ENCODE measurements around the gene CLK3.

Gene CLK3

DNA sequence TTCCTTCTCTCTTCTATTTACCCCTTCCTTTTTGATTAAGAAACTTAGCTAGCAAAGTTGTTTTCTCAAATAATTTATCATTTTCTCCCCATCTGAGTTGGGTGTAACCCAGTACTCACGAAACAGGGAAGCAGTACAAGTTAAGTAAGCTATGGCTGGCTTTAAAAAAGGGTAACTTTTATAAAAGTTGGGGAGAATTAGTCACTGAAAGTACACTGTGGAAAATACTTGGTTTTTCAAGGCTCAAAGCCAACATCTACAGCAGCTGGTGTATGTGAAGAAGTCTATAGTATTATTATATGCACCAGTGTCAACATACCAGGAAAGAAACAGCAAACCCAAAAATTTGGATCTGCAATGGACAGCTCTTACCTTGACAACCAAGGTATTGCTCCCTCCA, 25.5 kb downstream of the CLK3 start:
- TF ChIP-seq, protein P1, sequence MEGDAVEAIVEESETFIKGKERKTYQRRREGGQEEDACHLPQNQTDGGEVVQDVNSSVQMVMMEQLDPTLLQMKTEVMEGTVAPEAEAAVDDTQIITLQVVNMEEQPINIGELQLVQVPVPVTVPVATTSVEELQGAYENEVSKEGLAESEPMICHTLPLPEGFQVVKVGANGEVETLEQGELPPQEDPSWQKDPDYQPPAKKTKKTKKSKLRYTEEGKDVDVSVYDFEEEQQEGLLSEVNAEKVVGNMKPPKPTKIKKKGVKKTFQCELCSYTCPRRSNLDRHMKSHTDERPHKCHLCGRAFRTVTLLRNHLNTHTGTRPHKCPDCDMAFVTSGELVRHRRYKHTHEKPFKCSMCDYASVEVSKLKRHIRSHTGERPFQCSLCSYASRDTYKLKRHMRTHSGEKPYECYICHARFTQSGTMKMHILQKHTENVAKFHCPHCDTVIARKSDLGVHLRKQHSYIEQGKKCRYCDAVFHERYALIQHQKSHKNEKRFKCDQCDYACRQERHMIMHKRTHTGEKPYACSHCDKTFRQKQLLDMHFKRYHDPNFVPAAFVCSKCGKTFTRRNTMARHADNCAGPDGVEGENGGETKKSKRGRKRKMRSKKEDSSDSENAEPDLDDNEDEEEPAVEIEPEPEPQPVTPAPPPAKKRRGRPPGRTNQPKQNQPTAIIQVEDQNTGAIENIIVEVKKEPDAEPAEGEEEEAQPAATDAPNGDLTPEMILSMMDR (IDR thresholded peaks at IDR 0.05; ENCODE audit: low read depth, low read length), result no peak
- H3K4me1 ChIP-seq, result peaks cover 6% of the 10 kb centered on the region
- H3K4me3 ChIP-seq (ENCODE audit: low read depth, low read length), result no peak overlapping the region
- H3K9me3 ChIP-seq, result no peaks in the 10 kb centered on the region
- H3K27me3 ChIP-seq, result no peaks in the 10 kb centered on the region
- DNase-seq, result no peak
- peaks cover 20% of the 10 kb centered on the region for H3K36me3 ChIP-seq

DNA sequence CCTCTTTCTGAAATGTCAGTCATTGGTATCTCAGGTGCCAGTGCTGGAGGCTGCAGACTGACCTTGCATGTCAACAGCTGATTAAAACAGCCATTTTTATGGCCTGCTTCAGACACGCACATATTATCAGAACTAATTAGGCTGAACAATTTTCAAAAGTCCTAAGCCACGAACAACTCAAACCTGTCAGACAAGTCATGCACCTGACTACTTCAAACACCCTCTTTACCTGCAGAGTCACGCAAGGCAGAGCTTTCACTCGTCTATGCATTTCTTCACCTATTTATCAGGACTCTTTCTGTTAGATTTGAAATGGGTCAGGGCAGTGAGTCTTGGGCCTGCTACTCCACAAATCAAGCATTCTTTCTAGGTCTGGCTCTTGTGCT, 26.7 kb downstream of the CLK3 start:
- Histone ChIP-seq H3K4me3 (ENCODE audit: low read depth, low read length) (no peak overlapping the region), H3K36me3 (peaks cover 20% of the 10 kb centered on the region), H3K27me3 (no peaks in the 10 kb centered on the region), H3K4me1 (peaks cover 6% of the 10 kb centered on the region), H3K9me3 (no peaks in the 10 kb centered on the region)
- no peak for DNase-seq
- TF ChIP-seq, protein P1 (IDR thresholded peaks at IDR 0.05; ENCODE audit: low read depth, low read length), result no peak

- peaks cover 20% of the 10 kb centered on the region for H3K36me3 ChIP-seq
Measured at GRCh38 chr15:74642734-74643664, 27.4 kb downstream of the CLK3 start.

DNA sequence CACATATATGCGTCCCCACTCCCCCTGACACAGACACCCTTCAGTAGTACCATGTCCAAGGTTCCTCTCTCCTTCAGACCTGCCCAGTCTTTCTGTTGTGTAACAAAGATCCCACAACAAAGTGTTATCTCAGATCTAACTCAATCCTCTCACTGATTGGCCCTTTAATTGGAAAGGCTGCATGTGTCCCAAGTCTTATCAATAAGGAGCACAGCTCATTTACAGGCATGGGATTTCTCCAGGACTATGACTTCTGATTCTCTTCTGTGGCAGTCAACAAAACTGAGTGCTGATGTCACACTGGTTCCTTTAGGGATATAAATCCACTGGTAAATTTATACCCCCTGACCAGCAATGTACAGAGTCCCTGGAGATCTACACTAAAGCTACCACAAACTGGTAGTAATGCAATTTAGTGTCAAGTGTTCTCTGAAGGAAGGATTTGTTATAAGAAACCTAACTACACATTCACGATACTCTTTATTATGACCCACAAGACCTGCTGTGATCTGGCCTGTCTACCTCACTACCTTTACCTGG, 28.1 kb downstream of the CLK3 start:
- Histone ChIP-seq H3K36me3 (peaks cover 18% of the 10 kb centered on the region), H3K27me3 (no peaks in the 10 kb centered on the region), H3K9me3 (no peaks in the 10 kb centered on the region), H3K4me3 (ENCODE audit: low read depth, low read length) (no peak overlapping the region), H3K4me1 (peaks cover 6% of the 10 kb centered on the region)
- TF ChIP-seq, protein P1 (IDR thresholded peaks at IDR 0.05; ENCODE audit: low read depth, low read length), result no peak
- no peak for DNase-seq

More at GRCh38 chr15:74642734-74643664, 27.4 kb downstream of the CLK3 start:
- Histone ChIP-seq H3K4me3 (ENCODE audit: low read depth, low read length) (no peak overlapping the region), H3K27me3 (no peaks in the 10 kb centered on the region), H3K9me3 (no peaks in the 10 kb centered on the region), H3K4me1 (peaks cover 6% of the 10 kb centered on the region)
- TF ChIP-seq, protein P1 (IDR thresholded peaks at IDR 0.05; ENCODE audit: low read depth, low read length), result no peak
- no peak for DNase-seq

- Histone ChIP-seq H3K9me3 (no peaks in the 10 kb centered on the region), H3K27me3 (no peaks in the 10 kb centered on the region), H3K4me1 (peaks cover 6% of the 10 kb centered on the region), H3K4me3 (ENCODE audit: low read depth, low read length) (no peak overlapping the region), H3K36me3 (peaks cover 9% of the 10 kb centered on the region)
- no peak for DNase-seq
- TF ChIP-seq, protein P1 (IDR thresholded peaks at IDR 0.05; ENCODE audit: low read depth, low read length), result no peak
Measured at GRCh38 chr15:74646480-74646879, 30.8 kb downstream of the CLK3 start.
